ENCODE measurements around the gene MYO9A. TPM values are rescaled to one million over a fixed set of nuclear protein-coding genes. Genes with fewer than 3 reads are reported as not detected.

Gene MYO9A
- total and polyA plus RNA-seq, 2 donors: 13.8 to 179 TPM

GRCh38 chr15:71812966-71813722 is 304.8 kb downstream of the MYO9A start:
- WGBS: 88% methylated on average over 16 of the region's 16 CpGs
- DNase-seq (ENCODE audit: extremely low spot score): no peak
- Histone ChIP-seq H3K4me3 (ENCODE audit: low read depth, low read length) (no peak overlapping the region), H3K27ac (ENCODE audit: low read depth) (no peak overlapping the region), H3K36me3 (ENCODE audit: insufficient read depth) (no peaks in the 10 kb centered on the region), H3K4me1 (ENCODE audit: insufficient read depth) (no peaks in the 10 kb centered on the region)

DNA sequence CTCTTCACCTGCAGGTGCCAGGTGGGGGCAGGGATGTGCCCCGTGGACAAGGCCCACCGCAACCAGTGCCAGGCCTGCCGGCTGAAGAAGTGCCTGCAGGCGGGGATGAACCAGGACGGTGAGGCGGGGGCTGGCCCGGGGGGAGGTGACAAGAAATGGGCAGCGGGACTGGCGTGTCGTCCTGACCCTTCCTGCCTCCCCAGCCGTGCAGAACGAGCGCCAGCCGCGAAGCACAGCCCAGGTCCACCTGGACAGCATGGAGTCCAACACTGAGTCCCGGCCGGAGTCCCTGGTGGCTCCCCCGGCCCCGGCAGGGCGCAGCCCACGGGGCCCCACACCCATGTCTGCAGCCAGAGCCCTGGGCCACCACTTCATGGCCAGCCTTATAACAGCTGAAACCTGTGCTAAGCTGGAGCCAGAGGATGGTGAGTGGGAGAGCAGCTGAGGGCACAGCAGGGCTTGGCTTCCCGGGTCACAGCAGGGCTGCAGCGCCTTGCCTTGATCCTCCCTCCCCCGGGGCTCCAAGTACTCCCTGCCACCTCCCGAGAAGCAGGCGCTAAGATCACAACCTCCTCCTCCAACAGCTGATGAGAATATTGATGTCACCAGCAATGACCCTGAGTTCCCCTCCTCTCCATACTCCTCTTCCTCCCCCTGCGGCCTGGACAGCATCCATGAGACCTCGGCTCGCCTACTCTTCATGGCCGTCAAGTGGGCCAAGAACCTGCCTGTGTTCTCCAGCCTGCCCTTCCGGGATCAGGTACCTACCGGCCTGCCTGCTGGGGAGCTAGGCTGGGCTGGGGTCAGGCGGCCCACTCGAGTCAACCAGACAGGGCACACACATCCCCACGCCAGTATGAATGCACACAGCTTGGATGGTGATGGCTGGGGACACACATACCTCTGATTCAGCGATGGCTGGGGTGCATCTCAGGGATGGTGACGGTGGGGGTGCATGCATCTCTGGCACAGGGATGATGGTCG is 305.9 kb downstream of the MYO9A start:
- Histone ChIP-seq H3K27ac (ENCODE audit: low read depth) (no peak overlapping the region), H3K4me3 (ENCODE audit: low read depth, low read length) (no peak overlapping the region), H3K4me1 (ENCODE audit: insufficient read depth) (no peaks in the 10 kb centered on the region), H3K36me3 (ENCODE audit: insufficient read depth) (no peaks in the 10 kb centered on the region)
- WGBS: 93% methylated on average over 38 of the region's 38 CpGs
- DNase-seq (ENCODE audit: extremely low spot score): no peak

DNA sequence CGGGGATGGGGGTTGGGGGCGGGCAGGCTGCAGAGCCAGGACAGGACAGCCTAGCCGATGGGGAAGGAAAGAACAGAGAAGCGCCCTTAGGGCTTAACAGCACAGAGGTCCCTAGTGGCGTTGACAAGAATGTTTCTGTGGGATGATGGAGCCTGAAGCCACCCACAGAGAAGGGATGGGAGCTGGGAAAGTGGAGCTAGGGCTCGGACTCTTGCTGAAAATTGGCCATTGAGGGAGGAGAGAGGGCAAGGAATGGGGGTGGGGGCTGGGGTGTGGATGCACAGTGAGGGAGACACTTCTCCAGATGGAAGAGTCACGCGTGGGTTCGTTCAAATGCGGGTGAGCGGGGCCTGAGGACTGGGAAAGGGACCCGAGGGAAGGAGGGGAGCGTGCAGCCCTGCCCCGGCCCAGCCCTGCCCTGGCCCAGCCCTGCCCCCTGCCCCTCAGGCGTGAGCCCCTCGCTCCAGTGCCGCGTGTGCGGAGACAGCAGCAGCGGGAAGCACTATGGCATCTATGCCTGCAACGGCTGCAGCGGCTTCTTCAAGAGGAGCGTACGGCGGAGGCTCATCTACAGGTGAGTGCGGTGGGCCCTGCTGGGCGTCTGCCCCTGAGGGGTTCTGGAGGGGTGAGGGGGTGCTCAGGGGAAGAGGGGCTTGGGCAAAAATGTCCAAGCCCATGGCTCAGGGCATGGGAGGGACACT is 306.8 kb downstream of the MYO9A start:
- no peak for DNase-seq (ENCODE audit: extremely low spot score)
- Histone ChIP-seq H3K4me1 (ENCODE audit: insufficient read depth) (peaks cover 3% of the 10 kb centered on the region), H3K36me3 (ENCODE audit: insufficient read depth) (no peaks in the 10 kb centered on the region), H3K27ac (ENCODE audit: low read depth) (no peak overlapping the region), H3K4me3 (ENCODE audit: low read depth, low read length) (no peak overlapping the region)
- 85% methylated on average over 27 of the region's 27 CpGs for WGBS

DNA sequence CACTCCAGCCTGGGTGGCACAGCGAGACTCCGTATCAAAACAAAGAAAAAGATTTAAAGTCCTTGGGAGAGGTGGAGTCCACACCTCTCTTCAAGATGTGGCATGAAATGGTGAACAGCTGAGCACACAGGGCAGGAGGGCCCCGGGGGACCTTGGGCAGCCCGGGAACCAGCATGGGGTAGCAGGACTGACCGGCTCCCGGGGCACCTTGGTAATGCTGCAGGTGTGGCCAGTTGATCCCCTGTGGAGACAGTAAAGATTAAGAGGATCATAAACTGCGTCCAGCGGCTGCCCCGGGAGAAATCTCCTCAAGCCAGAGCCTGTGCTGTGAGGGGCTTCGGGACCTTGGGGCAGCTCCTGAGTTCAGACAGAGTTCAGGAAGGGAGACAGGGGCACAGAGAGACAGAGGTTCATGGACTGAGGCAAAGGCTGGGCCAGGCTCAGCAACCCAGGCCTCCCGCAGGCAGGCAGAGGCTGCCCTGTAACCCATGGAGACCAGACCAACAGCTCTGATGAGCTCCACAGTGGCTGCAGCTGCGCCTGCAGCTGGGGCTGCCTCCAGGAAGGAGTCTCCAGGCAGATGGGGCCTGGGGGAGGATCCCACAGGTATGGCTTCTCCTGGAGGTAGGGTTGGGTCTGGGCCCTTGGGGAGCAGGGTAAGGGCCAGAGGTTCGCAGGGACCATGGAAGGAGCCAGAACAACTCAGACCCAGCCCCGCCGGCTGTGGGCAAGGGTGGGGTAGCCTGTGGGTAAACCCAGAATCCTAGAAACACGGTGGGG is 307.5 kb downstream of the MYO9A start, which contains the start of gene NR2E3:
Gene NR2E3 (plus strand): TSS at position 299 of the 780 bp plus-strand sequence. CDS start 190 bp downstream, at position 489.
- Histone ChIP-seq H3K36me3 (ENCODE audit: insufficient read depth) (no peaks in the 10 kb centered on the region), H3K4me1 (ENCODE audit: insufficient read depth) (peaks cover 3% of the 10 kb centered on the region), H3K4me3 (ENCODE audit: low read depth, low read length) (no peak within 1 kb of the TSS), H3K27ac (ENCODE audit: low read depth) (no peak within 1 kb of the TSS)
- 63% methylated on average over 16 of the region's 16 CpGs for WGBS
- DNase-seq (ENCODE audit: extremely low spot score): no peak

DNA sequence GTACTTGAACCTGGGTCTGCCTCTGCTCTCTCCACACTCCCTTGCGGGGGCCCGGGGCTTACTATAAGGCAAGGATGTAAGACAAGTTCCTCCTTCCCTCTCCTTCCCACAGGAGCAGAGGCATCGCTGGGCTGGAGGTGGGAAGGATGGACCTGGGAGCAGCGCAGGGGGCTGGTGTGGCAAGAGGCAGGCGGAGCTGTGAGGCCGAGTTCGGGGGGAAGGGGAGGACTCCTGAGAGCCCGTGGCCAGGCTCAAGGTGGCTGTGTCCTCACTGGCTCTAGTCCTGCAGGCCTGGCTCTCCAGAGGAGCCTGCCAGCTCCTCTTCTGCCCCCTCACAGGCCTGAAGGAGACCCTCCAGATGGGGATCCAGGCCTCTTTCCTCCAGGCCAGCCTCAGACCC is 308.6 kb downstream of the MYO9A start:
- 83% methylated on average over 8 of the region's 8 CpGs for WGBS
- H3K36me3 ChIP-seq (ENCODE audit: insufficient read depth): no peaks in the 10 kb centered on the region
- no peak overlapping the region for H3K27ac ChIP-seq (ENCODE audit: low read depth)
- H3K4me1 ChIP-seq (ENCODE audit: insufficient read depth): peaks cover 3% of the 10 kb centered on the region
- H3K4me3 ChIP-seq (ENCODE audit: low read depth, low read length): no peak overlapping the region
- DNase-seq (ENCODE audit: extremely low spot score): no peak

GRCh38 chr15:71808311-71809020 is 309.5 kb downstream of the MYO9A start:
- Histone ChIP-seq H3K27ac (ENCODE audit: low read depth) (no peak overlapping the region), H3K36me3 (ENCODE audit: insufficient read depth) (no peaks in the 10 kb centered on the region), H3K4me1 (ENCODE audit: insufficient read depth) (peaks cover 3% of the 10 kb centered on the region), H3K4me3 (ENCODE audit: low read depth, low read length) (no peak overlapping the region)
- WGBS: 78% methylated on average over 18 of the region's 18 CpGs
- no peak for DNase-seq (ENCODE audit: extremely low spot score)

DNA sequence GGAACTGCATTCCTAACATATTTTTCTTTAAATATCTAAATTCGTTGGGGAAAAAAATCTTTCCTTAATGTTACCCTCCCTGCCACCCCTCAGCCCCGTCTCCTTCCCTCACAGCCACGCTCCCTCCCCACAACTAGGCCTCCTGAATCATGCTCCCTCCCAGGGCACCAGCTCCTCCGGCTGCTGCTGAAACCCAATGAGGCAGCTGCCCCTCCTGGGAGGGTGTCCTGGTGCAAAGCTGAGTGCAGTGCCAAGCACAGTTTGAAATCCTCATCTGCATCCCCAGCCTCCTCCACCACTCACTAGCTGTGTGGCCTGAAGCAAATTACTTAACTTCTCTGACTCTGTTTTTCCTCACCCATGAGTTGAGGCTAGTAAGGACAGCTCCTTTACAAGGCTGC is 310.3 kb downstream of the MYO9A start:
- Histone ChIP-seq H3K4me3 (ENCODE audit: low read depth, low read length) (no peak overlapping the region), H3K36me3 (ENCODE audit: insufficient read depth) (no peaks in the 10 kb centered on the region), H3K27ac (ENCODE audit: low read depth) (no peak overlapping the region), H3K4me1 (ENCODE audit: insufficient read depth) (peaks cover 3% of the 10 kb centered on the region)
- DNase-seq (ENCODE audit: extremely low spot score): no peak
- WGBS: 56% methylated on average over 4 of the region's 4 CpGs

DNA sequence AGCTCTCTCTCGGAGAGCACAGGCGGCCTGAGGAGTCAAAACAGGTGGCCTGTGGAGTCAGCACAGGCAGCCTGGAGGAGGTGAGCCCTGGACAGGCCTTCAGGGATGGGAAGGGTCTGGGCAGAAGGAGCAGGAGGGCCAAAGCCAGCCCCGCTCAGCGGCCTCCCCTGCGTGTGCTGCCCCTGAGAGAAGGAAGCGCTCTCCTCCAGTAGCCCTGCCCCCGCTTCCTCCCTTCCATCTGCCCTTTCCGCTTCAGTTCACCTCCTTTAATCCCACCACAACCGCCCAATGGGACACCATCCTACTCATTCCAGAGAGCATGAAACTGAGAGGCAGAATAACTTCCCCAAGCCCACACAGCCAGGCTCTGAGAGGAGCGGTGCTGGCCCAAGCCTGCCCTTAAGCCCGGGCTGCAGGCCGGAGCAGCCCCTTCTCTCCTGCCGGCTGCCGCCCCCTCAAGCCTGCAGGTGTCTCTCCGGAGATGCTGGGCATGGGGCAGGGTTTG is 310.8 kb downstream of the MYO9A start:
- Histone ChIP-seq H3K4me1 (ENCODE audit: insufficient read depth) (peaks cover 3% of the 10 kb centered on the region), H3K27ac (ENCODE audit: low read depth) (no peak overlapping the region), H3K36me3 (ENCODE audit: insufficient read depth) (no peaks in the 10 kb centered on the region), H3K4me3 (ENCODE audit: low read depth, low read length) (no peak overlapping the region)
- no peak for DNase-seq (ENCODE audit: extremely low spot score)
- 80% methylated on average over 15 of the region's 15 CpGs for WGBS

DNA sequence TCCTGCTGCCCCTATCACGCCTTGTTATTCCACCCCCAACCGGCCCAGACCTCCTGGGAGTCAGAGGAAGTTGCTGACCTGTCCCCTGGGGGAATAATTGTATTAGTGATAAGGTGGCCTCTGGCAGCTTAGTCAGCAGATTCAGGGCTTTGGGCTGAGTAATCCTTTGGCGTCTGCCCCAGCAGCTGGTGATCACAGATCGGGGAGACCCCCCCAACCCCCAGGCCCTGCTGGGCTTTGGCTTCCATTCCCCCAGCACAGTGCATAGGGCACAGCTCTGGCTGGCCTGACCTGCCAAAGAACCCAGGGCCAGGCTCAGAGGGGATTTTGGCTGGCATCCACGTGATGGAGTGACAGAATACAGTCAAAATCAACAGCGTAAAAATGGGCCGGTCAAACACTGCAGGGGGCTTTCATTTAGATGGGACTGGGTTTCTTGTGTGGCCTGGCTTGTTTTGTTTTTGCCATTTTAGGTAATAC is 311.5 kb downstream of the MYO9A start:
- H3K27ac ChIP-seq (ENCODE audit: low read depth): no peak overlapping the region
- no peak for DNase-seq (ENCODE audit: extremely low spot score)
- H3K36me3 ChIP-seq (ENCODE audit: insufficient read depth): no peaks in the 10 kb centered on the region
- WGBS: 41% methylated on average over 7 of the region's 7 CpGs
- H3K4me1 ChIP-seq (ENCODE audit: insufficient read depth): peaks cover 3% of the 10 kb centered on the region
- H3K4me3 ChIP-seq (ENCODE audit: low read depth, low read length): no peak overlapping the region

DNA sequence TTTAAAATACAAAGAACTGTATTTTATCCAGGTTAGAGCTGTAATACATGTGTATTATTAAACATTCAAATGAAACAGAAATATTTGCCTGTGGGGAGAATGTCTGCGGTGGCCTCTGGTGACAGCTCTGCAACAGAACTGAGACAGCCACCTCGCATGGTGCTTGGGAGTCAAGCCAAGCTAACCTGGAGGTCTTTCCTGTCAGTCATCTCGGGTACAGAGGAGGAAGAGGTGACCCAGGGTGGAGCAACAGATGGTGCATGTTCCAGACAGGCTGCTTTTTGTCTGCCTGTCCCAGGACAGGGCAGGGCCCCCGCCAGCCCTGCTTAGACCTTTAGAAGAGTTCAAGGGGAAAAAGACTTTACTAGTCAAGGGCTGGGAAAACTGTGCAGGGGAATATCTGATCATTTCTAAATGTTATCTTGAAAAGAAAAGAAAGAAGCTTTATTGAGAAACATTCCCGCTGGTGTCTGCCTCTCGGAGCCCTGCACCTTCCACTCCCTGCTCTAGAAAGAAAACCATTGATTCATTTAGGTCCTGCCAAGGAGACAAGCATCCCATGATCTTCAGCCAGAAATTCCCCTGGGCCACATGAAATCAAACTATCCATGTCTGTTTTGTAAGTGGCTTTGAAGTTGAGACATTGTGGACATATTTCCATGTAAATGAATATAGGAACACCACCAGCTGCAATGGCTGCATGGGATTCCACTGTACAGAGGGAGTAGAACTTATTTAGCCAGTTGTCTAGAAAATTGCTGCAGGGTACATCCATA is 313.1 kb downstream of the MYO9A start:
- 76% methylated on average over 6 of the region's 6 CpGs for WGBS
- no peak for DNase-seq (ENCODE audit: extremely low spot score)
- no peaks in the 10 kb centered on the region for H3K36me3 ChIP-seq (ENCODE audit: insufficient read depth)

DNA sequence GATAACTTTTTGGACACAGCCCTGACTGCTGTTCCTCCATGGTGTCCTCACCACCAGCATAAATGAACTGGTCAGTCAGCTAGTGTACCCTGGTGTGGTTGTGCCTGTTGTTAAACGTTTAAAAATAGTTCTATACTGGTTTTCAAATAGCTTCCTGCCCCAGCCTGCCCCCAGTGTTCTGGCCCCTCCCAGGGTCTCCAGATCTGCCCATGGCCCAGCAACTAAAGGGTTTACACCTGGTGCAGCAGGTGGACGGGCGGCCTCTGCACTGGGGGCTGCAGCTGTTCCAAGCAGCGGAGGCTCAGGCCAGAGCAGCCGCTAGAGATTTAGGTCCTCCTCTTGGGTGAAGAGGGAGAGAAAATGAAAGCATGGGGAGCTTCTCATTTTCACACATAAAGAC is 313.7 kb downstream of the MYO9A start:
- Histone ChIP-seq H3K4me1 (ENCODE audit: insufficient read depth) (peaks cover 3% of the 10 kb centered on the region), H3K4me3 (ENCODE audit: low read depth, low read length) (no peak overlapping the region), H3K36me3 (ENCODE audit: insufficient read depth) (no peaks in the 10 kb centered on the region), H3K27ac (ENCODE audit: low read depth) (no peak overlapping the region)
- no peak for DNase-seq (ENCODE audit: extremely low spot score)
- 71% methylated on average over 5 of the region's 5 CpGs for WGBS

More for the DNA sequence above, 313.1 kb downstream of the MYO9A start:
- H3K27ac ChIP-seq (ENCODE audit: low read depth): no peak overlapping the region
- H3K4me1 ChIP-seq (ENCODE audit: insufficient read depth): peaks cover 3% of the 10 kb centered on the region
- no peak overlapping the region for H3K4me3 ChIP-seq (ENCODE audit: low read depth, low read length)
